A673 (cell line): ENCODE results near the gene NCAPH2. TPM values are rescaled to one million over a fixed set of nuclear protein-coding genes. Genes with fewer than 3 reads are reported as not detected.

ENCODE experiments used
- BruUV-seq: library from RNA; stranded (reverse); fragments of 400-500 nt; replicated peaks from 2 replicates; lab custom pipeline; 2021; lab: Mats Ljungman, UMichigan
- CTCF ChIA-PET: fragments of 300-600 bp; sonication (Branson Sonifier 250); formaldehyde crosslinking; loops from one replicate; lab custom pipeline; 2022; ENCODE audit warnings: antibody characterized with exemption; lab: Charles Lee
- POLR2A ChIA-PET: fragments of 300-600 bp; sonication (Branson Sonifier 250); formaldehyde crosslinking; loops from one replicate; lab custom pipeline; 2022; ENCODE audit warnings: antibody characterized with exemption; ENCODE audit not compliant: low non-redundant PET; lab: Charles Lee
- DNase-seq: peaks from one replicate; pipeline ENCODE4 v3.0.0-alpha.2; 2015; ENCODE audit warnings: low spot score
- H3K27ac ChIP-seq: fragments of 200-600 bp; sonication (generic); 2 replicates; pipeline ENCODE4 v1.5.1; 2016; ENCODE audit warnings: mixed run types, low read depth, mild to moderate bottlenecking, mixed read lengths, antibody characterized with exemption, low read length; ENCODE audit not compliant: poor library complexity, severe bottlenecking
- H3K27me3 ChIP-seq: fragments of 200-600 bp; sonication (generic); replicated peaks from 2 replicates; pipeline ENCODE4 v1.6.1; 2017; ENCODE audit warnings: mixed run types, low read depth, mild to moderate bottlenecking, mixed read lengths, antibody characterized with exemption, low read length; ENCODE audit not compliant: insufficient read depth, poor library complexity
- H3K36me3 ChIP-seq: fragments of 200-600 bp; sonication (generic); 2 replicates; pipeline ENCODE4 v1.6.1; 2016; ENCODE audit warnings: mixed run types, mild to moderate bottlenecking, mixed read lengths, antibody characterized with exemption, low read length; ENCODE audit not compliant: insufficient read depth, poor library complexity, severe bottlenecking
- H3K4me1 ChIP-seq: fragments of 200-600 bp; sonication (generic); 2 replicates; pipeline ENCODE4 v1.6.1; 2017; ENCODE audit warnings: mixed run types, mild to moderate bottlenecking, mixed read lengths, antibody characterized with exemption, low read length; ENCODE audit not compliant: insufficient read depth, poor library complexity, severe bottlenecking
- H3K4me3 ChIP-seq: fragments of 200-600 bp; sonication (generic); 2 replicates; pipeline ENCODE4 v1.5.1; 2016; ENCODE audit warnings: low read depth, mixed run types, mild to moderate bottlenecking, mixed read lengths, low read length; ENCODE audit not compliant: poor library complexity, severe bottlenecking
- H3K9me3 ChIP-seq: fragments of 200-600 bp; sonication (generic); 2 replicates; pipeline ENCODE4 v1.6.1; 2016; ENCODE audit warnings: mixed run types, low read depth, mild to moderate bottlenecking, mixed read lengths, antibody characterized with exemption, low read length; ENCODE audit not compliant: poor library complexity, severe bottlenecking
- CTCF ChIP-seq: fragments of 300-800, 200-600 bp; sonication (generic); conservative IDR thresholded peaks from 2 replicates; pipeline ENCODE4 v1.5.1; 2017; ENCODE audit warnings: low read depth, mild to moderate bottlenecking, antibody characterized with exemption, low read length, moderate library complexity, mixed read lengths
- EZH2 ChIP-seq: fragments of 200-600 bp; sonication (generic); IDR thresholded peaks from 2 replicates; pipeline ENCODE4 v1.6.1; 2017; ENCODE audit warnings: borderline replicate concordance, low read depth, mild to moderate bottlenecking, mixed read lengths, antibody characterized with exemption, low read length; ENCODE audit not compliant: poor library complexity, severe bottlenecking
- intact Hi-C: fragments of 100-400 bp; cut with micrococcal nuclease; formaldehyde crosslinking; loops from one replicate; pipeline ENCODE4 v1.10.0; 2022; ENCODE audit not compliant: unreplicated experiment
- total RNA-seq: library from RNA; stranded (reverse); gene quantifications from 2 replicates; pipeline ENCODE4 v1.2.3, GENCODE V29; 2021

The NCAPH2 gene
- total RNA-seq, 1 experiment from 2014 or later: 135 TPM

- no TSS peak for BruUV-seq
- Histone ChIP-seq H3K4me3 (no peak overlapping the region), H3K27me3 (no peaks in the 10 kb centered on the region), H3K4me1 (no peaks in the 10 kb centered on the region), H3K27ac (no peak overlapping the region), H3K9me3 (no peaks in the 10 kb centered on the region), H3K36me3 (no peaks in the 10 kb centered on the region)
- intact Hi-C loops: no loop called here
- no peak for DNase-seq
- CTCF ChIA-PET: no interaction called here
- no peak for TF ChIP-seq EZH2
- no peak for TF ChIP-seq CTCF
- POLR2A ChIA-PET: interaction anchor here (0.6 kb wide), 1 partner anchor 26 kb away, joined by 4 read pairs; the partner anchor contains the start of gene SCO2
These were observed 43.2 kb downstream of the NCAPH2 start for GRCh38 chr22:50551160-50551752.

GRCh38 chr22:50553310-50553709 is 45.3 kb downstream of the NCAPH2 start:
- no TSS peak for BruUV-seq
- DNase-seq: no peak
- Histone ChIP-seq H3K9me3 (no peaks in the 10 kb centered on the region), H3K4me3 (no peak overlapping the region), H3K27me3 (no peaks in the 10 kb centered on the region), H3K36me3 (no peaks in the 10 kb centered on the region), H3K27ac (no peak overlapping the region), H3K4me1 (no peaks in the 10 kb centered on the region)
- CTCF ChIA-PET: no interaction called here
- TF ChIP-seq EZH2 (no peak), CTCF (no peak)
- intact Hi-C loops: no loop called here
- POLR2A ChIA-PET: no interaction called here

GRCh38 chr22:50556703-50557102 is 48.7 kb downstream of the NCAPH2 start:
- DNase-seq: no peak
- Histone ChIP-seq H3K36me3 (no peaks in the 10 kb centered on the region), H3K27me3 (no peaks in the 10 kb centered on the region), H3K9me3 (no peaks in the 10 kb centered on the region), H3K4me3 (no peak overlapping the region), H3K4me1 (no peaks in the 10 kb centered on the region), H3K27ac (no peak overlapping the region)
- no peak for TF ChIP-seq CTCF
- no peak for TF ChIP-seq EZH2
- POLR2A ChIA-PET: no interaction called here
- intact Hi-C loops: no loop called here
- BruUV-seq: no TSS peak
- CTCF ChIA-PET: no interaction called here
